Stimulated activated CD8-positive, alpha-beta memory T cell treated with anti-CD3 and anti-CD28 coated beads, Interleukin-12 subunit alpha, Interleukin-12 subunit beta, amount 100 ng/mL, for 24 hours (primary cell): ENCODE data around the gene REPIN1.

Experiments
- DNase-seq: peaks from one replicate; pipeline ENCODE4 v3.0.0-alpha.2; 2020; ENCODE audit errors: extremely low read depth

Gene REPIN1

GRCh38 chr7:150368096-150368883 is at the start of gene REPIN1:
Gene REPIN1, plus strand, starts transcription at chr7:150368822. Its CDS starts 890 bp downstream, at chr7:150369712.
- DNase-seq: peak; percentile 67

- no peak for DNase-seq
These were observed 46.9 kb upstream of the REPIN1 start for GRCh38 chr7:150321788-150322113.

- no peak for DNase-seq
These were observed 46.3 kb upstream of the REPIN1 start for GRCh38 chr7:150322114-150322832.

- peak; percentile 54 for DNase-seq
These were observed 45.6 kb upstream of the REPIN1 start, which contains the start of the genes ACTR3C and LRRC61 for GRCh38 chr7:150322833-150323681. Gene ACTR3C, minus strand, starts transcription at chr7:150323545. Its CDS starts 28,249 bp downstream, at chr7:150295296. Gene LRRC61, plus strand, starts transcription at chr7:150323355. Its CDS starts 13,507 bp downstream, at chr7:150336862.

GRCh38 chr7:150323682-150324372 is 44.8 kb upstream of the REPIN1 start:
- no peak for DNase-seq

- DNase-seq: no peak
These were observed 44.2 kb upstream of the REPIN1 start for GRCh38 chr7:150324373-150324961.

GRCh38 chr7:150325110-150325611 is 43.5 kb upstream of the REPIN1 start:
- DNase-seq: no peak

- no peak for DNase-seq
These were observed 42.7 kb upstream of the REPIN1 start for GRCh38 chr7:150325901-150326300.

- DNase-seq: no peak
These were observed 41.9 kb upstream of the REPIN1 start for GRCh38 chr7:150326657-150327268.

GRCh38 chr7:150327308-150327707 is 41.3 kb upstream of the REPIN1 start:
- no peak for DNase-seq

GRCh38 chr7:150329331-150330120 is 39.1 kb upstream of the REPIN1 start:
- DNase-seq: no peak

- DNase-seq: no peak
These were observed 38.3 kb upstream of the REPIN1 start for GRCh38 chr7:150330211-150330885.

- no peak for DNase-seq
These were observed 35.6 kb upstream of the REPIN1 start for GRCh38 chr7:150332852-150333635.

GRCh38 chr7:150333659-150334058 is 35.0 kb upstream of the REPIN1 start:
- no peak for DNase-seq

GRCh38 chr7:150334108-150334507 is 34.5 kb upstream of the REPIN1 start:
- no peak for DNase-seq

- DNase-seq: no peak
These were observed 33.4 kb upstream of the REPIN1 start for GRCh38 chr7:150335108-150335773.

- DNase-seq: no peak
These were observed 32.9 kb upstream of the REPIN1 start for GRCh38 chr7:150335774-150336112.

GRCh38 chr7:150336746-150337145 is 31.9 kb upstream of the REPIN1 start:
- no peak for DNase-seq
